Measurements from ENCODE around the gene SPNS2.

SPNS2 gene

GRCh38 chr17:4480929-4481898, 17.5 kb upstream of the SPNS2 start:
- peak; percentile 34 to 36 for DNase-seq

GRCh38 chr17:4482338-4483011, 16.2 kb upstream of the SPNS2 start:
- no peak for DNase-seq

- DNase-seq, result no peak
Measured at GRCh38 chr17:4483012-4483840, 15.5 kb upstream of the SPNS2 start.

GRCh38 chr17:4485676-4486646, 12.7 kb upstream of the SPNS2 start:
- peak; percentile 26 to 43 for DNase-seq

- DNase-seq, result no peak
Measured at GRCh38 chr17:4487296-4487695, 11.4 kb upstream of the SPNS2 start.

- DNase-seq, result no peak
Measured at GRCh38 chr17:4487820-4488716, 10.6 kb upstream of the SPNS2 start.

- DNase-seq, result no peak
Measured at GRCh38 chr17:4488989-4489595, 9.6 kb upstream of the SPNS2 start.

GRCh38 chr17:4490109-4490591, 8.5 kb upstream of the SPNS2 start:
- no peak for DNase-seq

GRCh38 chr17:4490637-4491061, 8.0 kb upstream of the SPNS2 start:
- DNase-seq, result no peak

GRCh38 chr17:4492721-4493561, 5.7 kb upstream of the SPNS2 start:
- DNase-seq, result no peak

- no peak for DNase-seq
Measured at GRCh38 chr17:4497101-4497824, 1.4 kb upstream of the SPNS2 start.

- DNase-seq, result peak; percentile 16 to 32
Measured at GRCh38 chr17:4499431-4500190, 930 bp downstream of the SPNS2 start.

- DNase-seq, result no peak
Measured at GRCh38 chr17:4500191-4500571, 1.5 kb downstream of the SPNS2 start.

- no peak for DNase-seq
Measured at GRCh38 chr17:4501295-4501949, 2.7 kb downstream of the SPNS2 start.

- no peak for DNase-seq
Measured at GRCh38 chr17:4502466-4503154, 3.9 kb downstream of the SPNS2 start.

GRCh38 chr17:4503283-4504025, 4.8 kb downstream of the SPNS2 start:
- DNase-seq, result no peak
